Stimulated activated naive CD8-positive, alpha-beta T cell treated with anti-CD3 and anti-CD28 coated beads, Interleukin-15, amount 100 ng/mL, for 72 hours (primary cell): Measurements from ENCODE around the gene MARCHF9.
A peak's percentile ranks its signal among the peaks of the same experiment; 100 is the strongest.
"Not testable (repeated sequence)": the region's sequence is repeated elsewhere in the genome, so short reads cannot be mapped to it uniquely, and the experiment has no call there.

ENCODE experiments used
- ATAC-seq: fragments of 150-1000 bp; cut with Tn5 transposase; 2 replicates; pipeline ENCODE4 v1.10.0; 2021; ENCODE audit warnings: mild to moderate bottlenecking, moderate library complexity
- DNase-seq, 2 donors: peaks; one replicate each; pipeline ENCODE4 v3.0.0; 2021 to 2022
- H3K27ac Mint-ChIP-seq, 2 donors: one replicate each; pipeline ENCODE4 v1.8.0; 2022; ENCODE audit warnings: mild to moderate bottlenecking in 2 of 2, mixed read lengths in 2 of 2, moderate library complexity in 2 of 2
- H3K27me3 Mint-ChIP-seq: one replicate; pipeline ENCODE4 v1.8.0; 2022; ENCODE audit warnings: mixed read lengths
- H3K4me1 Mint-ChIP-seq: one replicate; pipeline ENCODE4 v1.8.0; 2022; ENCODE audit warnings: mild to moderate bottlenecking, mixed read lengths
- H3K4me3 Mint-ChIP-seq, 2 donors: one replicate each; pipeline ENCODE4 v1.8.0; 2022; ENCODE audit warnings: mild to moderate bottlenecking in 2 of 2, mixed read lengths in 2 of 2, moderate library complexity in 1 of 2
- H3K9me3 Mint-ChIP-seq, 2 donors: one replicate each; pipeline ENCODE4 v1.8.0; 2022; ENCODE audit warnings: mixed read lengths in 2 of 2

The MARCHF9 gene

DNA sequence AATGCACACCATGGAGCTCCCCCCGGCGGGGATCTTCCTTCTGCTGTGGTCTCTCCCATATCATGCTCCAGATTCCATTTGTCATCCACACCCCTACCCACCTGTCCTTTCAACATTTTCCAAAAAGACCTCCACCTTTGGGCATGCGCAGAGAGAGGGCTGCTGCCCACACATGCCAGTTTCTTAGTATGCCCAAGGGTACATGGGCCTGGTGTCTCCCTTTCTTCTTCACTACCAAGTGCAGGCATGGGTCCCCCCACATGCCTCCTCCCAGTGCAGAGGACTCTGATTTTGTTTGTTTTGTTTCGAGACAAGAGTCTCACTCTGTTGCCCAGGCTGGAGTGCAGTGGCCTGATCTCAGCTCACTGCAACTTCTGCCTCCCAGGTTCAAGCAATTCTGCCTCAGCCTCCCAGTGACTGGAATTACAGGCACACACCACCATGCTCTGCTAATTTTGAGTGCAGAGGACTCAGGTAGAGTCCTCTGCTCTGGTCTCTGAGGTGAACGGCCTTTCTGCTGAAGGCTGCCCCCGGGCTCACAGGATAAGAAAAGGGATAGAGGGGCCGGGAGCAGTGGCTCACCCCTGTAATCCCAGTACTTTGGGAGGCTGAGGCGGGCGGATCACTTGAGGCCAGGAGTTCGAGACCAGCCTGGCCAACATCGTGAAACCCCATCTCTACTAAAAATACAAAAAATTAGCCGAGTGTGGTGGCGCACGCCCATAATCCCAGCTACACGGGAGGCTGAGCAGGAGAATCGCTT is 32.9 kb upstream of the MARCHF9 start:
- not testable (repeated sequence) for H3K4me3 Mint-ChIP-seq, DNase-seq, H3K9me3 Mint-ChIP-seq, H3K27me3 Mint-ChIP-seq, ATAC-seq
- Mint-ChIP-seq H3K27ac (peak overlapping the region; percentile 31 to 57), H3K4me1 (peaks cover 12% of the 10 kb centered on the region)

DNA sequence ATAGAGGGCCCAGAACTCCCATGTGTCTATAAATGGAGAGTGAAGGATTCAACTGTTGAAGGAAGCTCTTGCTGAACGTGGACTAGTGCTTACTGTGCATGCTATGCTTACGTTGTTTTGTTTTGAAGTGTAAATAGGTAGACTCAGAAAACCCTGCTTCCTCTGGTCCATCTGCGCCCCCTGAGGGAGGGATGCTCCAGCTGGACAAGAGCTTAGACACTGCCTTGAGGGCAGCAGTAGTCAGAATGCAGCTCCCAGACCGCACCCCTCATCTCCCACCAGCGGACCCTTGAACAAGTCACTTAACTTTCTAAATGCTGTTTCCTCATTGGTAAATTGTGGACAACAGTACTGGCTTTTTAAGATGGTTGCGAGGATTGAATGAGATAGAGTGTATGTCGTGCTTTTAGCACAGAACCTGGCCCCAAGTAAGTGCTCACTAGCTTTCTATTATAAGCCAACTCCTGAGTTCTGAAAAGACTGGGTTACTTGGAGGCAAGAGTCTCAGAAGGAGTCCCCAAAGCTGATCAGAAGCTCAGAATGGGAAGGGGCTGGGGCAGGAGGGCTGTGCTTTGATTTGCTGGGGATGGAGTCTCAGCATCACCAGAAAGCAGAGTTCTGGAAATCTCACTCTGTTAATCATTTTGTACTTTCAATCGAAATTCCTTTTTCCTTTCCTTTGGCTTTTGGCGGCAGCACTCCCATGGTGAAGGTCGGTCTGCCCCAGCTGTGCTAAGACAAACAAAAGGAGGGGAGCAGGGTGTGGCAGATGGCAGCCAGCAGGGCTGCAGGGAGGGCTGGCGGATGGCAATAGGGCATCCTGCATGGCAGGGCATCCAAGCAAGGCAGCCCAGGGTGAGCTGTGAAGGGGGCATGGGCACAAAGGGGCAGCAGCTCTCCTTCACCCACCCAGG is 31.9 kb upstream of the MARCHF9 start:
- Mint-ChIP-seq H3K27ac (no peak overlapping the region), H3K4me3 (no peak overlapping the region), H3K4me1 (peaks cover 12% of the 10 kb centered on the region), H3K27me3 (no peaks in the 10 kb centered on the region), H3K9me3 (no peaks in the 10 kb centered on the region)
- no peak for ATAC-seq
- DNase-seq: no peak

DNA sequence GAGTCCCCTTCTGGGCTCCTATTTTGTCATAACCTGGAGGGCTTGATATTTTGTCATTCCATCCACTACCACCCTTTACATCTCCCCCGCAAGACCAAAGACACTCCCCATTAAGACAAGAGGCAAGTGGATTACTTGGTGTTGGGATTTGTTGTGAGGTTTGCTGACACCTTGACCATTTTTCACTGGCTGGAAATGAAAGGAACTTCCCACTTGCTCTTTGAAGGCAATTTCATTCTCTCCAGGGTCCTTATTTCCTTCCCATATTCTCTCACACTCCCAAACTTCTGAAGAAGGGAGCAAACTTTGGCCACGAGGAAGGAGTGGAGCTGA is 31.3 kb upstream of the MARCHF9 start:
- Mint-ChIP-seq H3K9me3 (no peaks in the 10 kb centered on the region), H3K4me1 (peaks cover 12% of the 10 kb centered on the region), H3K4me3 (no peak overlapping the region), H3K27ac (no peak overlapping the region), H3K27me3 (no peaks in the 10 kb centered on the region)
- no peak for DNase-seq
- no peak for ATAC-seq

DNA sequence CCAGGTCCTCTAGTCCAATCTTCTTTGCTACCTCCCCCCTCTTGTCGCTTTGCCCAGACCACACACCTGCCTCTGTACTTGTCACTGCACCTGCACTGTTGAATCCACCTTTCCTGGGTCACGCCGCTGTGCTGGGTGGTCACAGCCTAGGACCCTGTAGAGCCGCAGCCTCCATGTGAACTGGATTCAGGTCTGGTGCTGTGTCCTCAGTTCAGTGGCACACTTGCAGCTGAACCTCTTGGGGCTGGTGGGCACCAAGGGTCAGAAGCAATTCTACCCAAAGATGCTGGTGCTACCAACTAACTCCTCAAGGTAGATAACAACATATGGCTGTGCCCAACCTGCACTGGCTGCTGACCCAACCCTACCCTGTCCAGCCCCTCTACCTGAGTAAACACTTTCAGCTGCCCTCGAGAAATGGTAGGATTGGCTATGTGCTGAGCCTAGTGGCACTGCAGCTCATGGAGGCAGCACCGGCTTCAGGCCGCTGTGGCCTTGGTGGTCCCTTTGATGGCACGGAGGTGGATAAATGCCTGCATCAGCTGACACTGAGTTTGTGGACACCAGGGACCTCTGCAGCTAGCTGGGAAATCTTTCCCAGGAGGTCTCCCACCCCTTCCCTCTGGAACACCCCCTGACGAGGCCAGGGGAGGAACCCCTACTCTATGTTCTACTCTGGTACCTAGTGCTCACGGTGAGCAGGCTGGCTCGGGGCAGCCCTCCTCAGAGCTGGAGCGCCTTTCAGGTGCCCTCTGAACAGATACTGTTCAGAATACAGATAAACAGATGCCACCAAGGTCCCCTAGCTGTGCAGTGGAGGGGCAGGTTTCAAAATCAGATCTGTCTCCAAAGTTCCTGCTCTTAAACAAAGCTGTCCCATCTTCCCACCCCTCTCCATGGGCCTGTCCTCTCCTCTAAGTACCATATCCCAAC is 30.6 kb upstream of the MARCHF9 start:
- H3K27me3 Mint-ChIP-seq: no peaks in the 10 kb centered on the region
- no peak overlapping the region for H3K27ac Mint-ChIP-seq
- ATAC-seq (no peak), DNase-seq (no peak)
- peaks cover 12% of the 10 kb centered on the region for H3K4me1 Mint-ChIP-seq
- H3K4me3 Mint-ChIP-seq: no peak overlapping the region
- no peaks in the 10 kb centered on the region for H3K9me3 Mint-ChIP-seq

DNA sequence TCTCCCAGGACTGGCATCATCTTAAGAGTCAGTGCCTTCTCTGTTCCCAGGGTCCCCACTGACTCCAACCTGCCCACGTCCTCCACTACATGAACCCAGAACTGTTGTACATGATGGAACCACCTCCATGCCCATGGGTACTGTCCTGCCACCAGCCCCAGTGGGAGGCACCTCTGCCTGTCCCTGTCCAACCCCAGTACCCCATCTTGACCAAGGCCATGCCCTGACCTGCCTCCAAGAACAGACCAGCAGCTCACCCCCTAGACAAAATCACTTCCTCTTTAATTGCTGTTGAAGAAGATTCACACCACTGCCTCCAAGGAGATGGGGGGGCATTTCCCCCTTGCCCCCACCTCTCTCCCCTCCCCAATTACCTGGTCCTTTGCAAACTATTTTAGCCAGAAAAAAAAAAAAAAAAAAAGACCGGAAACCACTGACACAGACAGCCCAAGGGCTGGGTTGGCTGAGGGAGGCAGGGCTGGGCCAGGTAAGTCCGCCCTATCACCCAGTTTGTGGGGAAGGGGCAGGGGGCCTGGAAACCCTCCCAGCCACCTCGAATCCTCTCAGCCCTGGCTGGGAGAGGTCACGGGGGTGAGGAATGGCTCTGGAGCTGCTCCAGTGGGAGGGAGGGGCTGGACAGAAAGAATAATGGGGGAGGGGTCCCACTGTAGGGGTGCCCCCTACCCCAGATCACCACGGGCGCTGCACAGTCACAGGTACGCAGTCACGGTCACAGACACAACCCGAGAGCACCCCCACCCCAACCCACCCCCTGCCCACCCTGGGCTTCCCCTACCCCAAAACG is 29.8 kb upstream of the MARCHF9 start:
- DNase-seq: no peak
- Mint-ChIP-seq H3K27ac (peak overlapping the region in 1 of 2 donors; percentile 51), H3K27me3 (no peaks in the 10 kb centered on the region), H3K9me3 (no peaks in the 10 kb centered on the region), H3K4me1 (peaks cover 12% of the 10 kb centered on the region), H3K4me3 (no peak overlapping the region)
- ATAC-seq: no peak

DNA sequence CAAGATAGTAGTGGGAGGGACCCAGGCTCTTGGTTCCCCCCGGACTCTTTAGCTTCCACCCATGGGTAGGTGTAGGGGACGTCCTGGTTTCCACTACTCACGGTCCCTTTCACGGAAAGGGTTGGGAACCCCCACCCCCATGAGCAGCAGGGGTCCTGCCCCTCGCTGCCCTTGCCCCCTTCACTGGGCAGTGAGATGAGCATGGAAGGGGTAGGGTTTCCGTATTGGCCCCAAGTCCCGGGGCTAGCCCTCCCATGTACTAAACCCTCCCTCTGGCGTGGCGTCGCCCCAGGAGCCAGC is 29.1 kb upstream of the MARCHF9 start:
- ATAC-seq (no peak), DNase-seq (no peak)
- no peaks in the 10 kb centered on the region for H3K27me3 Mint-ChIP-seq
- no peak overlapping the region for H3K4me3 Mint-ChIP-seq
- peak overlapping the region in 1 of 2 donors; percentile 75 for H3K27ac Mint-ChIP-seq
- H3K4me1 Mint-ChIP-seq: peaks cover 12% of the 10 kb centered on the region
- no peaks in the 10 kb centered on the region for H3K9me3 Mint-ChIP-seq

DNA sequence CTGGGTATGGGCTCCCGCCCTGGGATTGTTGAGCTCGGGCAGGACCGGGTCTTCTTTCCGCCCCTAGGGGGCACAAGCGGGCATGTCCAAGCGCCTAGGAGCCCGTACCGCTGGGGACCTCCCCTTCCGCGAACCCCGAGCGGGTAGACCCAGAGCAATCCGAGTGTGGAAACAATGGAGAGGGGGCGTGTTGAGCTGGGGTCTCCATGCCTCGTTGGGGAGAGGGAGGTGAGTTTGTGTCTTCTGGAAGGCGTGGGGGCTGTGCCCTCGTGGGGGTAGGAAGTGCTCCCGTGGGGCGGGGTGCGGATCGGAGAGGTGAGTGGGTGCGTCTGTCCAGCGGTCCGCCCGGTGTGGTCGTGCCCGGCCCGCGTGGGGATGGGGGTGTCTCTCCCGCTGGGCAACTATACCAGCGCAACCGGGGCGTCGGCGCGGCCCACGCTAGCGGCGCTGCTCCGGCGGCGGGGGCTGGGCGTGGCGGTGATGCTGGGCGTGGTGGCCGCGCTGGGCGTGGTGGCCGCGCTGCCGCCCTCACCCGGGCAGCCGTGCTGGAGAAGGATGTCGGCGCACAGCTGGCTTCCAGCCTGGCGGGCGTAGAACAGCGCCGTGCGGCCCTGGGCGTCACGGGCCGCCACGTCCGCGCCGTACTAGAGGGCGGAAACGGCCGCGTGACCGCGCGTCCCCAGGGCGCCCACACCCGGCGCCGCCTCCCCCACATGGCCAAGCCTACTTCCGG is 28.6 kb upstream of the MARCHF9 start:
- Mint-ChIP-seq H3K4me1 (peaks cover 12% of the 10 kb centered on the region), H3K27me3 (no peaks in the 10 kb centered on the region), H3K4me3 (peak overlapping the region in 1 of 2 donors; percentile 34), H3K27ac (peak overlapping the region in 1 of 2 donors; percentile 75), H3K9me3 (no peaks in the 10 kb centered on the region)
- DNase-seq: no peak
- peak; percentile 52 for ATAC-seq

DNA sequence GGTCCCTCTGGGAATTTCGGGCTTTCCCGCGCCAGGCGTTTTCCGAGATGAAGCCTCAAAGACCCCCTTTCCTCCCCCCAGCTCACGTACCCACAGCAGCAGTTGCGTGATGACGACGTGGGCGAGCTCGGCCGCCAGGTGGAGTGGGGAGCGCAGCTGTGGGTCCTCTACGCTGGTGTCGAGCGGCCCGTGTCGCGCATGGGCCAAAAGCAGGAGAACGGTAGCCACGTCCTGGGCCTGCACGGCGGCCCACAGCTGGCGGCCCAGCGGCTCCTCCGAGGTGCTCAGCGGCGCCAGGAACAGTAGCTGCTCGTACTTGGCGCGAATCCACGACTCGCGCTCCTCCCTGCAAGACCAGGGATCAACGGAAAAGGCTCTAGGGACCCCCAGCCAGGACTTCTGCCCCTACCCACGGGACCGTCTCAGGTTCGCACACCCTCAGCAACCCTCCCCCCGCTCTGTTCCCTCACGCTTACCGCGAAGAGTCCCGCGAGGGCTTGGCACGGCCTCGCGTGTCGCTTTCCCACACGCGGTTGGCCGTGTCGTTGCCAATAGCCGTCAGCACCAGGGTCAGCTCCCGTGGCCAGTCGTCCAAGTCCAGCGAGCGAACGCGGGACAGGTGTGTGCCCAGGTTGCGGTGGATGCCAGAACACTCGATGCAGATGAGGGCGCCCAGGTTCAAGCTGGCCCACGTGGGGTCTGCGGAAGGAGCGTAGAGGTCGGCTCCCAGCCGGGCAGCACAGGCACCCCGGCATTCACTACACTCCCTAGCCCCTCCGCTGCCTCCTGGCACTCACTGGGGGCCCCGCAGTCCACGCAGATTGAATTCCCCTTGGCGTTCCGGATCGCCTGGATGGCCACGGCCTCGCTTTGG is 27.8 kb upstream of the MARCHF9 start:
- DNase-seq (peak in 1 of 2 donors; percentile 12), ATAC-seq (no peak)
- no peaks in the 10 kb centered on the region for H3K27me3 Mint-ChIP-seq
- H3K9me3 Mint-ChIP-seq: no peaks in the 10 kb centered on the region
- peak overlapping the region in 1 of 2 donors; percentile 51 for H3K27ac Mint-ChIP-seq
- H3K4me1 Mint-ChIP-seq: peaks cover 8% of the 10 kb centered on the region
- no peak overlapping the region for H3K4me3 Mint-ChIP-seq

DNA sequence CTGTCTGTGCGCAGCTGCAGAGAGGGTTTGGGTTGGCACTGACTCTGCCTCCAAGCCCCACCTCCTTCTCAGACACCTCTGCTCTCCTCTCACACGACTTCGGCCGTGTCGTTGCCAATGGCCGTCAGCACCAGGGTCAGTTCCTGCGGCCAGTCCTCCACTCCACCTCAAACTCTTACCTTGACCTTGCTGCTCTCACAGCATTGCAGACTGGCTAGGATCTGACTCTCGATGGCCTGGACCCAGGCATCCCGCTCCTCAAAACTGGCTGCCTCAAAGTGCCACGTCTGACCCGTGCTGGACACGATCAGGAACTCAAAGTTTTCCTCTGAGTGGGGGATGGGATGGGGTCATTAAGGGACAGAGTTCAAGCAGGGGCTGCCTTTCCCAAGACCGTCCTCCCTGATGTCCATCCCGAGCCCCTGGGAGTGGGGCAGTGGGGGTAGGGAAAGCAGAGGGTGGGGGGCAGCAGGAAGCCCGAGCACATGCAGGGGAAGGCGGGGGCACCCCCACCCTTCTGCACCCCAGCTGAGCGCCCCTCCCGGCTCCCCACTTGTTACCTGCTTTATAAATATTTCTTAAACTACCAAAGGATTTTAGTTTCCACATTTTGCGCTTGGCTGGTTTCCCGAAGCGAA is 27.0 kb upstream of the MARCHF9 start:
- H3K9me3 Mint-ChIP-seq: no peaks in the 10 kb centered on the region
- DNase-seq: peak in 1 of 2 donors; percentile 8
- H3K4me3 Mint-ChIP-seq: no peak overlapping the region
- ATAC-seq: no peak
- peaks cover 8% of the 10 kb centered on the region for H3K4me1 Mint-ChIP-seq
- peak overlapping the region in 1 of 2 donors; percentile 79 for H3K27ac Mint-ChIP-seq
- H3K27me3 Mint-ChIP-seq: no peaks in the 10 kb centered on the region

DNA sequence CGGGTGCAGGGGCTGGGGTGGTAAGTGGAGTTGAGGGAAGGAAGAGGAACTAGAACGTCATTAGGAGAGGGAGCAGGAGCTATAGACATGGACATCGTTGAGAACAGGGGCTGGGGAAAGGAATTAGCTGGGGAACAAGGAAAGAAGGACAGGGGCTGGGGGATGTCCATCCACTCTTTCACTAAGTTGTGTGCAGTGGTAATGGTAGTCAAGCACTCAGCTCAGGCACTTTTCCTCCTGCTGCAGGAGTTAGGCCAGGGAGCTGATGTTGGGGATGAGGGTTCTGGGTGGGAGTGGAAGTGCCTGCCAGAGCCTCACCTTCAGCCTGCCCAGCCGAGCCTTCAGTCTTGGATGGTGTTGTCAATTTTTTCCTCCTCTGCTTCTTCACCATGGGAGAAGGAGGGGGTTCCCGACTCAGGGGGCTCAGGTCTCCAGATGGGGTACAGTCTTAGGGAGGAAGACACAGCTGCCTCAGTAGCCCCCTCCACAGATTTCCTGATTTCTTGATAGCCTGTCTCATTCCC is 25.5 kb upstream of the MARCHF9 start:
- H3K9me3 Mint-ChIP-seq: no peaks in the 10 kb centered on the region
- no peaks in the 10 kb centered on the region for H3K27me3 Mint-ChIP-seq
- ATAC-seq: no peak
- H3K4me1 Mint-ChIP-seq: peaks cover 8% of the 10 kb centered on the region
- peak in 1 of 2 donors; percentile 8 for DNase-seq
- H3K27ac Mint-ChIP-seq: peak overlapping the region; percentile 2 to 79
- no peak overlapping the region for H3K4me3 Mint-ChIP-seq

DNA sequence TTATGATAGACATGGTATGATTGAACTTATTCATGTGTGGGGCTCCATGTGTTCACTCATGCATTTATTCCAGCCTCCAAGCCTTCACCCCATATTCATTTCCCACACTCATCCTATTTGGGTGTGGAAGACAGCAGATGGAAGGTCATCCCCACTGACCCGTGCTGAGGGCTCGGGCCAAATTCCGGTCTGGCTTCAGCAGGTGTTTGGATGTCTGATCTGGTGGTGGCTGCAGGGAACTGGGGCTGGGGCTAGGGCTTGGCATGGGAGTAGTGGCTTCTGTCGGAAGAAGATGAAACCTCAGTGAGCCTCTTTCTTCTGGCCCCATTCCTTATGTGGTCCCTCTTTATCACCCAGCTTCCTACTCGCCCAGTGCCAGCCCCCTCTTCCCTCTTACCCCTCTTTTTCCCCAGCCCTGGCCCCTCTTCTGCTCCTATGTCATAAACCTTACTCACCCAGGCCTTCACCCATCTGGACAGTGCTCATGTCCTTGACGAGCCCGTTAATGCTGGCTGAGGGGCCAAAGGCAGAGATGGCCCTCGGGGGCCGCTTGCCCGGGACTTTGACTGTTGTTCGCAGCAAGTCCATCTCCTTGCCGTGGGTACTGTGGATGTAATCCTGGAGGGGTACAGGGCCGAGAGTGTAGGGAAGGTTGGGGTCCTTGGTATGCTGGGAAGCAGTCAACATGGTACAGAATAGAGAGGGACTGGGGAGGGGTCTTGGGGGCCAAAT is 24.4 kb upstream of the MARCHF9 start:
- Mint-ChIP-seq H3K4me3 (no peak overlapping the region), H3K9me3 (no peaks in the 10 kb centered on the region), H3K27me3 (no peaks in the 10 kb centered on the region), H3K4me1 (peaks cover 14% of the 10 kb centered on the region), H3K27ac (peak overlapping the region in 1 of 2 donors; percentile 72)
- DNase-seq: no peak
- ATAC-seq: no peak

DNA sequence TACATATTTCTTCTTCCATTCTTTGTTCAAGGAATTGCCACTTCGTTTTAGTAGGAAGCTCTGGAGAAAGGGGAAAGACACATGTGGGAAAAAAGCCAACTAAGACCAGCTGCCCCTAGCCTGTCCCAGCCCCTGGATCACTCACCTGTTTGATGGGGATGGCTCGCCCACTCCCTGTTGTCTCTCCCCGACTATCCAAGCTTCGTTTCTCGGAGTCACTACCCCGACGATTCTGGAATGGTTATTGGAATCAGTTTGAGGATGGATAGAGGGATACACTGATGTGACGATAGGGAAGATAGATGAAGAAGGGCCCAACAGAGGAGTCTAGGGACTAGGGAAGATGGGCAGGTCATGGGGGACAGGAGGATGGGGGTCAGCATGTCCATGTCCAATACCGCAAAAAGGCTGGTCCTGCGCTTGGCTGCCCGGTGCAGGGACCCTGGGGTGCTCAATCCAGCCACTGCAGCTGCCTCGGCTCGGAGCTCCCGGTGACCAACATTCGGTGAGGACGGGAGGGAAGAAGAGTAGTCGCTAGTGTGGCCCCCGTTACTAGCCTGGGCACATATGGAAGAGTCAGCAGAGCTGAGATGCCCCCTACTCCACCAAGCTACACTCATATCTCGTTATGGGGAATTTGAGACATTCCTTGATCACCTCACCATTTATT is 23.4 kb upstream of the MARCHF9 start:
- H3K4me3 Mint-ChIP-seq: no peak overlapping the region
- H3K27ac Mint-ChIP-seq: no peak overlapping the region
- DNase-seq: no peak
- H3K27me3 Mint-ChIP-seq: no peaks in the 10 kb centered on the region
- peaks cover 11% of the 10 kb centered on the region for H3K4me1 Mint-ChIP-seq
- no peak for ATAC-seq
- no peaks in the 10 kb centered on the region for H3K9me3 Mint-ChIP-seq
